GM19351 (cell line): Measurements from ENCODE around the gene SPTLC1.
"Not testable (repeated sequence)": the region's sequence is repeated elsewhere in the genome, so short reads cannot be mapped to it uniquely, and the experiment has no call there.

Experiments
- ATAC-seq: cut with Tn5 transposase; IDR thresholded peaks from one replicate; pipeline ENCODE4 v1.9.1; 2021; ENCODE audit warnings: mild to moderate bottlenecking, moderate library complexity; ENCODE audit not compliant: unreplicated experiment

The SPTLC1 gene

GRCh38 chr9:92141144-92142129, 26.2 kb upstream of the SPTLC1 start:
- ATAC-seq: no peak

GRCh38 chr9:92140754-92141143, 25.5 kb upstream of the SPTLC1 start:
- no peak for ATAC-seq

GRCh38 chr9:92140074-92140753, 25.0 kb upstream of the SPTLC1 start:
- ATAC-seq: peak; percentile 73

- not testable (repeated sequence) for ATAC-seq
These were observed 23.8 kb upstream of the SPTLC1 start for GRCh38 chr9:92138960-92139540.

- no peak for ATAC-seq
These were observed 23.1 kb upstream of the SPTLC1 start for GRCh38 chr9:92138157-92138959.

GRCh38 chr9:92136184-92136858, 21.1 kb upstream of the SPTLC1 start:
- ATAC-seq: no peak

GRCh38 chr9:92135576-92135975, 20.4 kb upstream of the SPTLC1 start:
- ATAC-seq: no peak

GRCh38 chr9:92133949-92134604, 18.9 kb upstream of the SPTLC1 start:
- peak; percentile 65 for ATAC-seq

- not testable (repeated sequence) for ATAC-seq
These were observed 17.7 kb upstream of the SPTLC1 start for GRCh38 chr9:92132913-92133312.

- ATAC-seq: no peak
These were observed 17.3 kb upstream of the SPTLC1 start for GRCh38 chr9:92132501-92132900.

- no peak for ATAC-seq
These were observed 7.6 kb upstream of the SPTLC1 start for GRCh38 chr9:92122800-92123199.

GRCh38 chr9:92122061-92122460, 6.8 kb upstream of the SPTLC1 start:
- no peak for ATAC-seq

- ATAC-seq: no peak
These were observed 6.1 kb upstream of the SPTLC1 start for GRCh38 chr9:92121265-92121664.

GRCh38 chr9:92120138-92120537, 4.9 kb upstream of the SPTLC1 start:
- no peak for ATAC-seq

- no peak for ATAC-seq
These were observed 4.4 kb upstream of the SPTLC1 start for GRCh38 chr9:92119586-92119985.

- ATAC-seq: no peak
These were observed 7.1 kb downstream of the SPTLC1 start for GRCh38 chr9:92108122-92108521.

GRCh38 chr9:92105446-92106225, 9.6 kb downstream of the SPTLC1 start:
- not testable (repeated sequence) for ATAC-seq

GRCh38 chr9:92103601-92104000, 11.6 kb downstream of the SPTLC1 start:
- ATAC-seq: not testable (repeated sequence)
